Measurements from ENCODE around the gene MYL5. TPM values are rescaled to one million over a fixed set of nuclear protein-coding genes. Genes with fewer than 3 reads are reported as not detected.

Gene MYL5
- total and polyA plus RNA-seq, 2 experiments from 2014 or later: 21.9 to 24.5 TPM

DNA sequence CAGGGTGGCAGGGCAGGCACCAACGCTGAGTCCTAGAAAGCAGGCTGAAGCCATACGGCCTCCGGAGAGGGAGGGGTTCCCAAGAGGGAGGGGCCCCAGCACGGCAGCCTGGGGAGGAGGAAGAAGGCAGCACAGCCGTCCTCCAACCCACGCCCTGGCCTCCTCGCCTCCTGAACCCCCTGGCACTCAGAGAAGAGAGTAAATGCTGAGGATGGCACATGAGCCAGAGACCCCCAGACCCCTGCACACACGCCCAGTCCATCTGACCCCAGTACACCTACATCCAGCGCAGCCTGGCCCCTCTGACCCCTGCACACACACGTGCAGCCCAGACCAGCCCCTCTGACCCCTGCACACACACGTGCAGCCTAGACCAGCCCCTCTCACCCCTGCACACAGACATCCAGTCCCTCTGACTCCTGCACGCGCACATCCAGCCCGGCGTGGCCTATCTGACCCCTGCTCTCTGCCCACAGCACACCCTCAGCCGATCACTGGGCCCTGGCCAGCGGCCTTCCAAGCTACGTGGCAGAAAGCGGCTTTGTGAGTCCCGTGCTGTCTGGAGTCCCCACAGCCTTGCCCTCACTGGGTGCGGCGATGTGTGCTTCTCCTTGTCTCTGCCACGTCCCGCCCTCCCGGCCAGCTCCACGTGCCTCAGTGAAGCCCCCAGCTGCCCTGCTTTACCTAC, 18.7 kb upstream of the MYL5 start:
- Histone ChIP-seq H3K79me2 (ENCODE audit: insufficient read depth) (no peaks in the 10 kb centered on the region), H3K4me1 (ENCODE audit: insufficient read depth) (no peaks in the 10 kb centered on the region), H3K27ac (no peak overlapping the region), H4K20me1 (ENCODE audit: insufficient read depth) (no peaks in the 10 kb centered on the region), H3K9me3 (ENCODE audit: low read depth) (no peaks in the 10 kb centered on the region), H3K9me2 (ENCODE audit: insufficient read depth) (no peaks in the 10 kb centered on the region), H3K4me3 (no peak overlapping the region), H3K27me3 (replicated peaks; ENCODE audit: insufficient read depth) (no peaks in the 10 kb centered on the region), H2AFZ (no peak overlapping the region), H3K36me3 (ENCODE audit: low read depth) (no peaks in the 10 kb centered on the region), H3F3A (ENCODE audit: insufficient read depth) (no peaks in the 10 kb centered on the region), H3K9ac (no peak overlapping the region), H3K4me2 (ENCODE audit: unreplicated experiment) (no peak overlapping the region)
- TF ChIP-seq EZH2 (IDR thresholded peaks at IDR 0.05; ENCODE audit: insufficient read depth, poor library complexity, severe bottlenecking) (no peak), EZH2phosphoT487 (IDR thresholded peaks at IDR 0.05; ENCODE audit: insufficient read depth, low read depth) (no peak)
- in situ Hi-C loops (cut with MboI): no loop called here
- WGBS, 2 experiments (ENCODE audit: low coverage in 1 of 2, low lambda C conversion rate in 2 of 2, missing lambda C conversion rate in 2 of 2): 29 to 31% methylated on average over 26 of the region's 26 CpGs
- no peak for DNase-seq

DNA sequence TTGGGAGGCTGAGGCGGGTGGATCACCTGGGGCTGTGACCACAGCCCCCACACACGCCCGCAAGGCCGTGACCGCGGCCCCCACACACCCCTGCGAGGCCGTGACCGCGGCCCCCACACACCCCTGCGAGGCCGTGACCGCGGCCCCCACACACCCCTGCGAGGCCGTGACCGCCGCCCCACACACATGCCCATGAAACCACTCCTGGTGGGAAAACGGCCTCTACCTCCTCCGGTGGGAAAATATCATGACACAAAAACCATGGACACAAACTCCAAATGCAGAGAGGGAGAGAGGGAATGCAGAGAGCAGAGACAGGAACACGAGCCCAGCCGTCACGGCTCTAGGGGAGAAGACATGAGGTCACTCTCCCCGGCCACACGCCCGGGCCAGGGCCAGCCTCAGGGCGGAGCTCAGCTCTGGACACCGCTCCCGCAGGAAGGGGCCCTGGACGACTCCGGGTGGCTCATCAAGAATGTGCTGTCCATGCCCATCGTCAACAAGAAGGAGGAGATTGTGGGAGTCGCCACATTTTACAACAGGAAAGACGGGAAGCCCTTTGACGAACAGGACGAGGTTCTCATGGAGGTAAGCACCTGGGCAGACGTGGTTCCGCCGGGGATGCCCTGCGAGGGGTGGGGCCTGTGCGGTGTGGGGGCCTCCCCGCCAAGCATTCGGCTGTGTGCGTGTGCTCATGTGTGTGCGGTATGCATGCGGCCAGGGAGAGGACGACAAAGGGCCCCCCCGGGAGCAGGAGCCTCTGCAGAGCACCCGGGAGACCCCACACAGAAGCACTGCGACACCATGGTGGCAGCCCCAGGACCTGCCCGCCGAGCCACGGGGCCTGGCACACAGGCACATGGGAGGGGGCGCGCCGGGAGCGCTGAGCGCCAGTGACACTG, 17.7 kb upstream of the MYL5 start:
- H3K79me2 ChIP-seq (ENCODE audit: insufficient read depth): no peaks in the 10 kb centered on the region
- no peak overlapping the region for H3K27ac ChIP-seq
- no peak overlapping the region for H3K4me2 ChIP-seq (ENCODE audit: unreplicated experiment)
- H3K27me3 ChIP-seq (replicated peaks; ENCODE audit: insufficient read depth): no peaks in the 10 kb centered on the region
- no peaks in the 10 kb centered on the region for H3K36me3 ChIP-seq (ENCODE audit: low read depth)
- no peaks in the 10 kb centered on the region for H3K4me1 ChIP-seq (ENCODE audit: insufficient read depth)
- DNase-seq: peak; percentile 30
- 70 to 71% methylated on average over 36 to 58 of the region's 58 CpGs for WGBS, 2 experiments (ENCODE audit: low coverage in 1 of 2, low lambda C conversion rate in 2 of 2, missing lambda C conversion rate in 2 of 2)
- no peaks in the 10 kb centered on the region for H3K9me3 ChIP-seq (ENCODE audit: low read depth)
- no peak overlapping the region for H3K9ac ChIP-seq
- no peaks in the 10 kb centered on the region for H3F3A ChIP-seq (ENCODE audit: insufficient read depth)
- H3K4me3 ChIP-seq: no peak overlapping the region
- no peak overlapping the region for H2AFZ ChIP-seq
- H3K9me2 ChIP-seq (ENCODE audit: insufficient read depth): no peaks in the 10 kb centered on the region
- H4K20me1 ChIP-seq (ENCODE audit: insufficient read depth): no peaks in the 10 kb centered on the region
- in situ Hi-C loops (cut with MboI): no loop called here
- TF ChIP-seq EZH2phosphoT487 (IDR thresholded peaks at IDR 0.05; ENCODE audit: insufficient read depth, low read depth): no peak
- TF ChIP-seq EZH2 (IDR thresholded peaks at IDR 0.05; ENCODE audit: insufficient read depth, poor library complexity, severe bottlenecking): no peak

DNA sequence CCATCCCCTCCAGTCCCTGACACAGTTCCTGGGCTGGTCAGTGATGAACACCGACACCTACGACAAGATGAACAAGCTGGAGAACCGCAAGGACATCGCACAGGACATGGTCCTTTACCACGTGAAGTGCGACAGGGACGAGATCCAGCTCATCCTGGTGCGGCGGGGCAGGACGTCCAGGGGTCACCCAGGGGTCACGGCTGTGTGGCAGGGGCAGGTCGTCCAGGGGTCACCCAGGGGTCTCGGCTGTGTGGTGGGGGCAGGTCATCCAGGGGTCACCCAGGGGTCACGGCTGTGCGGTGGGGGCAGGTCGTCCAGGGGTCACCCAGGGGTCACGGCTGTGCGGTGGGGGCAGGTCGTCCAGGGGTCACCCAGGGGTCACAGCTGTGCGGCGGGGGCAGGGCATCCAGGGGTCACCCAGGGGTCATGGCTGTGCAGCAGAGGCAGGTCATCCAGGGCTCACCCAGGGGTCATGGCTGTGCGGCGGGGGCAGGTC, 17.0 kb upstream of the MYL5 start:
- Histone ChIP-seq H3K27ac (no peak overlapping the region), H3K4me2 (ENCODE audit: unreplicated experiment) (no peak overlapping the region), H3K79me2 (ENCODE audit: insufficient read depth) (no peaks in the 10 kb centered on the region), H3K27me3 (replicated peaks; ENCODE audit: insufficient read depth) (no peaks in the 10 kb centered on the region), H3K9me2 (ENCODE audit: insufficient read depth) (no peaks in the 10 kb centered on the region), H4K20me1 (ENCODE audit: insufficient read depth) (no peaks in the 10 kb centered on the region), H3K9me3 (ENCODE audit: low read depth) (no peaks in the 10 kb centered on the region), H3K4me1 (ENCODE audit: insufficient read depth) (no peaks in the 10 kb centered on the region), H2AFZ (no peak overlapping the region), H3K36me3 (ENCODE audit: low read depth) (no peaks in the 10 kb centered on the region), H3K9ac (no peak overlapping the region), H3K4me3 (no peak overlapping the region), H3F3A (ENCODE audit: insufficient read depth) (no peaks in the 10 kb centered on the region)
- in situ Hi-C loops (cut with MboI): no loop called here
- 55% methylated on average over 12 to 23 of the region's 23 CpGs for WGBS, 2 experiments (ENCODE audit: low coverage in 1 of 2, low lambda C conversion rate in 2 of 2, missing lambda C conversion rate in 2 of 2)
- DNase-seq: peak; percentile 39
- no peak for TF ChIP-seq EZH2 (IDR thresholded peaks at IDR 0.05; ENCODE audit: insufficient read depth, poor library complexity, severe bottlenecking)
- TF ChIP-seq EZH2phosphoT487 (IDR thresholded peaks at IDR 0.05; ENCODE audit: insufficient read depth, low read depth): no peak

DNA sequence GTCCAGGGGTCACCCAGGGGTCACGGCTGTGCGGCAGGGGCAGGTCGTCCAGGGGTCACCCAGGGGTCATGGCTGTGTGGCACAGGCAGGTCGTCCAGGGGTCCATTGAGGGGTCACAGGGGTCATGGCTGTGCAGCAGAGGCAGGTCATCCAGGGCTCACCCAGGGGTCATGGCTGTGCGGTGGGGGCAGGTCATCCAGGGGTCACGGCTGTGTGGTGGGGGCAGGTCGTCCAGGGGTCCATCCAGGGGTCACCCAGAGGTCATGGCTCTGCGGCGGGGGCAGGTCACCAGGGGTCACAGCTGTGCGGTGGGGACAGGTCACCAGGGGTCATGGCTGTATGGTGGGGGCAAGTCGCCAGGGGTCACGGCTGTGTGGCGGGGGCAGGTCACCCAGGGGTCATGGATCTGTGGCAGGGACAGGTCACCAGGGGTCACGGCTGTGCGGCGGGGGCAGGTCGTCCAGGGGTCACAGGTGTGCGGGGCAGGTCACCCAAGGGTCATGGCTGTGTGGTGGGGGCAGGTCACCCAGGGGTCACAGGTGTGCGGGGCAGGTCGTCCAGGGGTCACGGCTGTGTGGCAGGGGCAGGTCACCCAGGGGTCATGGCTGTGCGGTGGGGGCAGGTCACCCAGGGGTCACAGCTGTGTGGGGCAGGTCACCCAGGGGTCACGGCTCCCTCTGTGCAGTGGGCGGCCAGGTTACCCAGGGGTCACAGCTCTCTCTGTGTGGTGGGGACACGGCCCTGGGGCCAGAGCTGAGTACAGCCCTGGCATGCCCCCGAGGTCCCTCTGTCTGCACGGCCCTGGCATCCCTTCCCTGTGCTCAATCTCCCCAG, 16.3 kb upstream of the MYL5 start:
- no peak overlapping the region for H3K4me2 ChIP-seq (ENCODE audit: unreplicated experiment)
- no peaks in the 10 kb centered on the region for H3K9me2 ChIP-seq (ENCODE audit: insufficient read depth)
- H2AFZ ChIP-seq: no peak overlapping the region
- in situ Hi-C loops (cut with MboI): no loop called here
- no peaks in the 10 kb centered on the region for H3K79me2 ChIP-seq (ENCODE audit: insufficient read depth)
- H4K20me1 ChIP-seq (ENCODE audit: insufficient read depth): no peaks in the 10 kb centered on the region
- no peak for TF ChIP-seq EZH2phosphoT487 (IDR thresholded peaks at IDR 0.05; ENCODE audit: insufficient read depth, low read depth)
- TF ChIP-seq EZH2 (IDR thresholded peaks at IDR 0.05; ENCODE audit: insufficient read depth, poor library complexity, severe bottlenecking): no peak
- H3K27me3 ChIP-seq (replicated peaks; ENCODE audit: insufficient read depth): no peaks in the 10 kb centered on the region
- no peaks in the 10 kb centered on the region for H3K9me3 ChIP-seq (ENCODE audit: low read depth)
- WGBS, 2 experiments (ENCODE audit: low coverage in 1 of 2, low lambda C conversion rate in 2 of 2, missing lambda C conversion rate in 2 of 2): 44 to 53% methylated on average over 7 to 23 of the region's 27 CpGs
- H3K27ac ChIP-seq: no peak overlapping the region
- H3K9ac ChIP-seq: no peak overlapping the region
- H3K4me1 ChIP-seq (ENCODE audit: insufficient read depth): no peaks in the 10 kb centered on the region
- H3K4me3 ChIP-seq: no peak overlapping the region
- H3K36me3 ChIP-seq (ENCODE audit: low read depth): no peaks in the 10 kb centered on the region
- no peaks in the 10 kb centered on the region for H3F3A ChIP-seq (ENCODE audit: insufficient read depth)
- DNase-seq: no peak
